HepG2 (cell line): Measurements from ENCODE around the gene KCND3.

Experiments used
- EZH2 ChIP-seq: conservative IDR thresholded peaks from 2 replicates; pipeline ENCODE4 v1.6.1; 2012; ENCODE audit warnings: mild to moderate bottlenecking, low read depth, low read length, moderate library complexity
- JUN ChIP-seq: sonication (generic); formaldehyde crosslinking; IDR thresholded peaks from 2 replicates; pipeline ENCODE4 v1.4.0; 2020; ENCODE audit warnings: mild to moderate bottlenecking, missing genetic modification reagents
- ZBTB7A ChIP-seq: sonication (generic); formaldehyde crosslinking; IDR thresholded peaks from 2 replicates; pipeline ENCODE4 v1.8.0; 2022; ENCODE audit warnings: mild to moderate bottlenecking, missing genetic modification reagents
- ZFP36 ChIP-seq: fragments of 150-350 bp; IDR thresholded peaks from 2 replicates; pipeline ENCODE4 v1.6.1; 2018; ENCODE audit warnings: borderline replicate concordance, low read length, low read depth; ENCODE audit not compliant: partially characterized antibody
- ZNF564 ChIP-seq: sonication (generic); formaldehyde crosslinking; IDR thresholded peaks from 2 replicates; pipeline ENCODE4 v1.8.1; 2023; ENCODE audit warnings: mild to moderate bottlenecking, missing genetic modification reagents

DNA sequence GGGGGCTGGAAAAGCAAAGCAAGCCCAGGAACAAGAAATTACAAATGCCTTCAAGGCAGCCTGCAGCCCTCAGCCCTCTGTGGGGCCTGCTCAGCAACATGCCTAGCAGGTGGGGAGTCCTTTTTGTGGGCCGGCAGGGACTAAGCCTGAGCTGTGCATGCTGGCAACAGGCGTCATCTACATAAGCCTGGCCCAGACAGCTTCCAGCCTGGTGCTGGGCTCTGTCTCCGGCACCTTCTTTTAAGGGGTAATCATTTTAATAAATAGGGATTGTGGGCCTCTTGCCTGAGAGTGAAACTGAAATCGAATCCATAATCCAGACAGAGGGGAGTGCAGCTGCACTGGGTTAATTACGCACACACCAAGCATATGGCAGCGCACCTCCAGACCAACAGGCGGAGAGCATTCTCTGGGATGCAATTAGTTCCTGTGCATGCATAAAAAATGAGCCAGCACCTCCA, 137.2 kb downstream of the KCND3 start:
- TF ChIP-seq ZFP36 = no peak
- TF ChIP-seq ZBTB7A (CRISPR knock-in tag) = no peak
- TF ChIP-seq EZH2 = no peak
- TF ChIP-seq ZNF564 (CRISPR knock-in tag) = no peak
- TF ChIP-seq JUN (CRISPR knock-in tag) = no peak
